Caco-2 (cell line): ENCODE results near the gene MVB12B. TPM values are rescaled to one million over a fixed set of nuclear protein-coding genes. Genes with fewer than 3 reads are reported as not detected.

Experiments
- BruUV-seq: library from RNA; stranded (reverse); fragments of 400-500 nt; replicated peaks from 2 replicates; lab custom pipeline; 2021; lab: Mats Ljungman, UMichigan
- CTCF ChIA-PET: fragments of 300-600 bp; sonication (Branson Sonifier 250); formaldehyde crosslinking; loops from one replicate; lab custom pipeline; 2022; ENCODE audit warnings: antibody characterized with exemption; lab: Charles Lee
- POLR2A ChIA-PET: fragments of 300-600 bp; sonication (Branson Sonifier 250); formaldehyde crosslinking; loops from one replicate; lab custom pipeline; 2022; ENCODE audit warnings: antibody characterized with exemption; lab: Charles Lee
- DNase-seq, 2 experiments: peaks; one replicate each; pipeline versions ENCODE4 v3.0.0 to v3.0.0-alpha.2; 2020 to 2022
- H3K27me3 ChIP-seq: replicated peaks from 2 replicates; pipeline ENCODE4 v1.6.0; 2011; ENCODE audit warnings: low read length; ENCODE audit not compliant: control insufficient read depth, insufficient read depth
- H3K36me3 ChIP-seq: 2 replicates; pipeline ENCODE4 v1.5.1; 2011; ENCODE audit warnings: low read length; ENCODE audit not compliant: control insufficient read depth, insufficient read depth
- H3K4me1 ChIP-seq: fragments of 250-450 bp; sonication (Bioruptor Pico); 2 replicates; pipeline ENCODE4 v1.5.1; 2020; ENCODE audit warnings: mild to moderate bottlenecking
- H3K4me3 ChIP-seq: 2 replicates; pipeline ENCODE4 v1.5.1; 2011; ENCODE audit warnings: low read depth, mild to moderate bottlenecking, control low read depth, low read length
- H3K9me3 ChIP-seq: fragments of 250-450 bp; sonication (Bioruptor Pico); 2 replicates; pipeline ENCODE4 v1.5.1; 2020; ENCODE audit warnings: mild to moderate bottlenecking, moderate library complexity
- H3K27ac Mint-ChIP-seq: one replicate; pipeline ENCODE4 v1.8.0; 2022; ENCODE audit warnings: mixed read lengths; ENCODE audit not compliant: unreplicated experiment
- H3K27me3 Mint-ChIP-seq: one replicate; pipeline ENCODE4 v1.8.0; 2022; ENCODE audit warnings: mixed read lengths; ENCODE audit not compliant: insufficient read depth, unreplicated experiment
- H3K36me3 Mint-ChIP-seq: one replicate; pipeline ENCODE4 v1.8.0; 2022; ENCODE audit warnings: mild to moderate bottlenecking, mixed read lengths; ENCODE audit not compliant: insufficient read depth, unreplicated experiment
- H3K4me1 Mint-ChIP-seq: one replicate; pipeline ENCODE4 v1.8.0; 2022; ENCODE audit warnings: low read depth, mixed read lengths; ENCODE audit not compliant: unreplicated experiment
- H3K4me3 Mint-ChIP-seq: one replicate; pipeline ENCODE4 v1.8.0; 2022; ENCODE audit warnings: mild to moderate bottlenecking, moderate library complexity, mixed read lengths; ENCODE audit not compliant: unreplicated experiment
- H3K9me3 Mint-ChIP-seq: one replicate; pipeline ENCODE4 v1.8.0; 2022; ENCODE audit warnings: mixed read lengths; ENCODE audit not compliant: unreplicated experiment
- intact Hi-C: fragments of 100-400 bp; cut with micrococcal nuclease; formaldehyde crosslinking; loops from one replicate; pipeline ENCODE4 v1.10.0; 2022; ENCODE audit not compliant: unreplicated experiment
- total RNA-seq: library from RNA; stranded (reverse); gene quantifications from 2 replicates; pipeline ENCODE4 v1.2.3, GENCODE V29; 2022
- TF ChIP-seq, protein P1 (sequence below), 2 experiments: fragments of 200-600 bp in 1 of 2; IDR thresholded peaks; 1 replicate in 1 of 2; 2 replicates in 1 of 2; pipeline versions ENCODE4 v1.5.1 to v1.8.0; 2011 to 2022; ENCODE audit warnings: antibody characterized with exemption in 1 of 2, control low read depth in 1 of 2, inconsistent platforms in 1 of 2, low read depth in 1 of 2, low read length in 1 of 2, mild to moderate bottlenecking in 1 of 2, moderate library complexity in 1 of 2; ENCODE audit not compliant: insufficient read depth in 1 of 2, severe bottlenecking in 1 of 2, unreplicated experiment in 1 of 2

The MVB12B gene
- total RNA-seq, 1 experiment from 2014 or later, result 24.4 TPM

DNA sequence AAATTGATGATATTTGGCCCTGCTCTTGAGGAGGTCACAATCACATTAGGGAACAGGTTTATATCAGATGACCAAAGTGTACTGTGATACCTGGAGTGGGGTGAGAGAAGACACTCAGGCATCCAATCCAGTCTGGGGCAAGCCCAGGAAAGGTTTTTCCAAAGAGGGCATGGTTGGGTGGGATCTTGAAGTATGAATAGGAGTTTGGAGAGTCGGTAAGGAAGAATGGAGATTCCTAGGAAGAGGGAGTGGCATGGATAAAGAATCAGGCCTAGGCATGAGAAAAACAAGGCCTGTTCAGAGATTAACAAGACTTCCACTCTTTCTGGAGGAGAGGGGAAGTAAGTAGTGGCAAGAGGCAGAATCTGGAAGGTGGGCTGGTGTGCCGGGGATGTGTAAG, 91.1 kb downstream of the MVB12B start:
- DNase-seq, result no peak
- Histone ChIP-seq H3K27me3 (no peaks in the 10 kb centered on the region), H3K4me3 (no peak overlapping the region), H3K36me3 (no peaks in the 10 kb centered on the region; the same call in none of the 2 replicates), H3K9me3 (no peaks in the 10 kb centered on the region), H3K4me1 (no peaks in the 10 kb centered on the region)
- Mint-ChIP-seq H3K27me3 (no peaks in the 10 kb centered on the region), H3K4me3 (no peak overlapping the region), H3K27ac (peak overlapping the region; percentile 8), H3K9me3 (no peaks in the 10 kb centered on the region), H3K36me3 (peaks cover 7% of the 10 kb centered on the region), H3K4me1 (peaks cover 6% of the 10 kb centered on the region)
- ChIA-PET POLR2A (no interaction called here), CTCF (no interaction called here)
- BruUV-seq, result no TSS peak
- TF ChIP-seq, protein P1, sequence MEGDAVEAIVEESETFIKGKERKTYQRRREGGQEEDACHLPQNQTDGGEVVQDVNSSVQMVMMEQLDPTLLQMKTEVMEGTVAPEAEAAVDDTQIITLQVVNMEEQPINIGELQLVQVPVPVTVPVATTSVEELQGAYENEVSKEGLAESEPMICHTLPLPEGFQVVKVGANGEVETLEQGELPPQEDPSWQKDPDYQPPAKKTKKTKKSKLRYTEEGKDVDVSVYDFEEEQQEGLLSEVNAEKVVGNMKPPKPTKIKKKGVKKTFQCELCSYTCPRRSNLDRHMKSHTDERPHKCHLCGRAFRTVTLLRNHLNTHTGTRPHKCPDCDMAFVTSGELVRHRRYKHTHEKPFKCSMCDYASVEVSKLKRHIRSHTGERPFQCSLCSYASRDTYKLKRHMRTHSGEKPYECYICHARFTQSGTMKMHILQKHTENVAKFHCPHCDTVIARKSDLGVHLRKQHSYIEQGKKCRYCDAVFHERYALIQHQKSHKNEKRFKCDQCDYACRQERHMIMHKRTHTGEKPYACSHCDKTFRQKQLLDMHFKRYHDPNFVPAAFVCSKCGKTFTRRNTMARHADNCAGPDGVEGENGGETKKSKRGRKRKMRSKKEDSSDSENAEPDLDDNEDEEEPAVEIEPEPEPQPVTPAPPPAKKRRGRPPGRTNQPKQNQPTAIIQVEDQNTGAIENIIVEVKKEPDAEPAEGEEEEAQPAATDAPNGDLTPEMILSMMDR (IDR thresholded peaks at IDR 0.05; ENCODE audit: insufficient read depth in 1 of 2, low read depth in 1 of 2, low read length in 1 of 2, severe bottlenecking in 1 of 2, unreplicated experiment in 1 of 2), result no peak
- intact Hi-C loops, result no loop called here

DNA sequence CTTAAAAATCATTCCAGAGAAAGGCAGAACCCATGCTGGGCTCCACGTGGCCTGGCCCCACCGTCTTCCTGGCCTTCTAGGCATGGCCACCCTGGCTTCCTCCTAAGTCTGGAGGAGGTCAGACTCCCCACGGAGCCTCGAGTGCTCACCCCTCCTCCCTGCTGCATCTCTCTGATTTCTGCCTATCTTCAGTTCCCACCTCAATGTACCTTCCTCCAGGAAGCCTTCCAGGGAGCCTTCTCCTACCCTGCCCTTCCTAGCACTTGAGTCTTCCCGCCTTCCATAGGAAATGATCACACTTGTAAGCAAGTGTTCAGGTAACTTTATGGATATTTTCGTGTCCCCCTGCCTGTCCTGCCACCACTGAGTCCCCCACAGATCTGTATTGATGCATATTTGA, 92.0 kb downstream of the MVB12B start:
- Histone ChIP-seq H3K4me3 (no peak overlapping the region), H3K9me3 (no peaks in the 10 kb centered on the region), H3K36me3 (no peaks in the 10 kb centered on the region; the same call in none of the 2 replicates), H3K4me1 (no peaks in the 10 kb centered on the region), H3K27me3 (no peaks in the 10 kb centered on the region)
- no peaks in the 10 kb centered on the region for H3K27me3 Mint-ChIP-seq
- no peak for DNase-seq
- peaks cover 6% of the 10 kb centered on the region for H3K4me1 Mint-ChIP-seq
- TF ChIP-seq, protein P1 (IDR thresholded peaks at IDR 0.05; ENCODE audit: insufficient read depth in 1 of 2, low read depth in 1 of 2, low read length in 1 of 2, severe bottlenecking in 1 of 2, unreplicated experiment in 1 of 2), result no peak
- no peak overlapping the region for H3K27ac Mint-ChIP-seq
- peaks cover 7% of the 10 kb centered on the region for H3K36me3 Mint-ChIP-seq
- no peak overlapping the region for H3K4me3 Mint-ChIP-seq
- no peaks in the 10 kb centered on the region for H3K9me3 Mint-ChIP-seq
- intact Hi-C loops, result no loop called here
- CTCF ChIA-PET, result no interaction called here
- POLR2A ChIA-PET, result no interaction called here
- no TSS peak for BruUV-seq

- H3K36me3 ChIP-seq, result no peaks in the 10 kb centered on the region; the same call in none of the 2 replicates
- H3K9me3 Mint-ChIP-seq, result no peaks in the 10 kb centered on the region
- no peak overlapping the region for H3K27ac Mint-ChIP-seq
- H3K36me3 Mint-ChIP-seq, result peaks cover 7% of the 10 kb centered on the region
- H3K9me3 ChIP-seq, result no peaks in the 10 kb centered on the region
- TF ChIP-seq, protein P1 (IDR thresholded peaks at IDR 0.05; ENCODE audit: insufficient read depth in 1 of 2, low read depth in 1 of 2, low read length in 1 of 2, severe bottlenecking in 1 of 2, unreplicated experiment in 1 of 2), result no peak
- no peak overlapping the region for H3K4me3 ChIP-seq
- ChIA-PET POLR2A (no interaction called here), CTCF (no interaction called here)
- DNase-seq, result no peak
- H3K4me1 ChIP-seq, result no peaks in the 10 kb centered on the region
- peaks cover 6% of the 10 kb centered on the region for H3K4me1 Mint-ChIP-seq
- intact Hi-C loops, result no loop called here
- no peaks in the 10 kb centered on the region for H3K27me3 ChIP-seq
- no peaks in the 10 kb centered on the region for H3K27me3 Mint-ChIP-seq
- BruUV-seq, result no TSS peak
- no peak overlapping the region for H3K4me3 Mint-ChIP-seq
Observed at GRCh38 chr9:126419475-126419874, 92.8 kb downstream of the MVB12B start.
